GM18505 (cell line): ENCODE results near the gene PPARA.
"Not testable (repeated sequence)": the region's sequence is repeated elsewhere in the genome, so short reads cannot be mapped to it uniquely, and the experiment has no call there.

Experiments used
- ATAC-seq: cut with Tn5 transposase; IDR thresholded peaks from one replicate; pipeline ENCODE4 v1.9.1; 2021; ENCODE audit not compliant: unreplicated experiment
- POLR2A ChIP-seq: IDR thresholded peaks from 4 replicates; pipeline ENCODE4 v1.6.1; 2011; ENCODE audit warnings: borderline replicate concordance; ENCODE audit not compliant: insufficient read depth, insufficient read length; ENCODE audit errors: extremely low read depth

The PPARA gene

GRCh38 chr22:46262449-46263215 lies 112.3 kb downstream of the PPARA start:
- no peak for ATAC-seq
- TF ChIP-seq POLR2A, result no peak

- no peak for TF ChIP-seq POLR2A
- ATAC-seq, result no peak
These were observed 112.9 kb downstream of the PPARA start, which contains the start of gene PKDREJ for GRCh38 chr22:46263216-46263590. Gene PKDREJ, minus strand, starts transcription at chr22:46263343. Its CDS starts 21 bp downstream, at chr22:46263322.

GRCh38 chr22:46264520-46264919 lies 114.2 kb downstream of the PPARA start:
- ATAC-seq, result not testable (repeated sequence)

- ATAC-seq, result not testable (repeated sequence)
These were observed 115.3 kb downstream of the PPARA start for GRCh38 chr22:46265627-46266026.

GRCh38 chr22:46267431-46268279 lies 117.3 kb downstream of the PPARA start, which contains the start of gene TTC38:
Gene TTC38, plus strand, starts transcription at chr22:46268008. Its CDS starts 32 bp downstream, at chr22:46268040.
- TF ChIP-seq POLR2A, result peak; percentile 69
- no peak for ATAC-seq

GRCh38 chr22:46269564-46269963 lies 119.2 kb downstream of the PPARA start:
- ATAC-seq, result no peak
- no peak for TF ChIP-seq POLR2A

- no peak for ATAC-seq
These were observed 121.9 kb downstream of the PPARA start for GRCh38 chr22:46272196-46272595.

GRCh38 chr22:46272762-46273431 lies 122.6 kb downstream of the PPARA start:
- TF ChIP-seq POLR2A, result no peak
- no peak for ATAC-seq

More at GRCh38 chr22:46272196-46272595, 121.9 kb downstream of the PPARA start:
- TF ChIP-seq POLR2A, result no peak

- TF ChIP-seq POLR2A, result no peak
- no peak for ATAC-seq
These were observed 123.3 kb downstream of the PPARA start for GRCh38 chr22:46273432-46274148.

GRCh38 chr22:46274381-46274780 lies 124.1 kb downstream of the PPARA start:
- no peak for ATAC-seq
- no peak for TF ChIP-seq POLR2A

- no peak for TF ChIP-seq POLR2A
- ATAC-seq, result no peak
These were observed 125.3 kb downstream of the PPARA start for GRCh38 chr22:46275455-46276122.

GRCh38 chr22:46276563-46276962 lies 126.2 kb downstream of the PPARA start:
- no peak for TF ChIP-seq POLR2A
- ATAC-seq, result no peak
